Fibroblast of villous mesenchyme (primary cell): ENCODE results near the gene MACROD2. TPM values are rescaled to one million over a fixed set of nuclear protein-coding genes. Genes with fewer than 3 reads are reported as not detected.

Experiments
- DNase-seq: peaks from one replicate; pipeline ENCODE4 v3.0.0-alpha.2; 2010; ENCODE audit warnings: low read depth
- H3K4me3 ChIP-seq: 2 replicates; pipeline ENCODE4 v1.5.1; 2011; ENCODE audit warnings: low read depth, mild to moderate bottlenecking, low read length
- CTCF ChIP-seq: IDR thresholded peaks from 2 replicates; pipeline ENCODE4 v1.5.1; 2012; ENCODE audit warnings: low read depth, mild to moderate bottlenecking, low read length; ENCODE audit not compliant: insufficient read depth
- total RNA-seq: library from RNA; depleted of rRNA; stranded (reverse); fragments of >200 nt; gene quantifications from 2 replicates; pipeline ENCODE4 v1.2.3, GENCODE V29; 2012

Gene MACROD2
- total RNA-seq, 1 donor: 1.7 TPM

DNA sequence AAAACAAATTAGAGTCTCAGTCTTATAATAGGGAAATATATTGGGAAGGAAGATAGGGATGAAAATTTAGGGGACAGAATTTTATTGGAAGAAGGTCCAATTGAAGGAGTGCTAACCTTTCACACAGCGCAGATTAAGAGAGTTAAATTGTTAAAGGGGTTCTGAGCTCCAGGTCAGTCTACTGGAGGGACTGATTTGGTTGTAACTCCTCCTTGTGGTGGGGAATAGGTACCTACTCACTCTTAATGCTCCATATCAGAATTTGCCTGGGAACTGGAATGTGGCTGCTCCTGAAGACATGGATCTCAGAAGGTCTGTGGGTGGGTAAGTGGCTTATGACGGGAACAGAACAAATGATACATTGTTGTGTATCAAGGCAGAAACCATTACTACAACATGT is 198.6 kb downstream of the MACROD2 start:
- peak; percentile 4 for DNase-seq
- TF ChIP-seq CTCF: peak; percentile 27
- H3K4me3 ChIP-seq: no peak overlapping the region

GRCh38 chr20:14197097-14197496 is 201.8 kb downstream of the MACROD2 start:
- DNase-seq: peak; percentile 36
- TF ChIP-seq CTCF: no peak
- H3K4me3 ChIP-seq: no peak overlapping the region

- no peak overlapping the region for H3K4me3 ChIP-seq
- no peak for TF ChIP-seq CTCF
- no peak for DNase-seq
Measured at GRCh38 chr20:14198416-14198815, 203.1 kb downstream of the MACROD2 start.

GRCh38 chr20:14199111-14199510 is 203.8 kb downstream of the MACROD2 start:
- no peak for DNase-seq

DNA sequence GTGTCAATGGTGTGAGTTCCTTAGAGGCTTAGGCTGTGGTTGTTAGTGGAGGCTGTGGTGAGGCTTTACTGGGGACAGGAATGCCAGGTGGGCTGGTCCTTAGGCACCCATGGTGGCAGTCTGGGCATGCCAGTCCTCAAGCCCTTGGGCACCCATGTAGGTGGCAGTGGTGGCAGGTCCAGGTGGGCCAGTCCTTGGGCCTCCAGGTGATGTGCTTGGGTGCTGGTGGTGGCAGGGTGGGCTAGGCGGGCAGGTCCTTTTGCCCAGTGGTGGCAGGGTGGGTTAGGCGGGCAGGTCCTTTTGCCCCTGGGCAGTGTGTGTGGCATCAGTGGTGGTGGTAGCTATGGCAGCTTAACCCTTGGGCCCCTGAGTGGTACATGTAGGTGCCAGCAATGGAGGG is 208.3 kb downstream of the MACROD2 start:
- no peak for DNase-seq
- TF ChIP-seq CTCF: no peak
- no peak overlapping the region for H3K4me3 ChIP-seq

More at GRCh38 chr20:14199111-14199510, 203.8 kb downstream of the MACROD2 start:
- no peak for TF ChIP-seq CTCF
- no peak overlapping the region for H3K4me3 ChIP-seq

DNA sequence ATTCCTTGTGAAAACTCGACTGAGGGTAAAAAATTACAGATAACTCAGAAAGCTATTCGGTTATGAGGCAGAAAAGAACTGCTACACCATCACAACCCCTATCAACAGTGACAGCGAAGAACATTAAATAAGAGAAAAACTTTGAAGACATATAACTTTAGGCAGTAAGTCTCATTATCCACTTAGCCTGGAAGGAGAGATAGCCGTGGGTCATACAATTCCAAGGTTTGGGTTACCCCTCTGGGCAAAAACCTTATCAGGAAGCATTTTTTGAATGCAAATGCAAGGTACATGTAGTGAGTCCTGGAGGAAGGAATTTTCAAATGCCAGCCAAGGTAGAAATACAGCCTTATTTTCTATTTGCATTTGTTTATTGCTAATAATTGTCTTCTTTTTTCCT is 212.3 kb downstream of the MACROD2 start:
- no peak for DNase-seq
- H3K4me3 ChIP-seq: no peak overlapping the region
- TF ChIP-seq CTCF: no peak

- no peak overlapping the region for H3K4me3 ChIP-seq
- TF ChIP-seq CTCF: no peak
Measured at GRCh38 chr20:14208956-14209355, 213.6 kb downstream of the MACROD2 start.

More at GRCh38 chr20:14208956-14209355, 213.6 kb downstream of the MACROD2 start:
- no peak for DNase-seq
